Esophagus muscularis mucosa (tissue), 4 donors: Measurements from ENCODE around the gene ANKRD6.

Source experiments
- EP300 ChIP-seq: sonication (generic); formaldehyde crosslinking; IDR thresholded peaks from one replicate; pipeline ENCODE4 v1.6.1; 2017; ENCODE audit warnings: antibody characterized with exemption
- POLR2A ChIP-seq: fragments of 450-650 bp; IDR thresholded peaks from one replicate; pipeline ENCODE4 v1.6.1; 2017; ENCODE audit warnings: antibody characterized with exemption, moderate library complexity, mild to moderate bottlenecking, low read depth
- POLR2AphosphoS5 ChIP-seq, 2 donors: sonication (generic); formaldehyde crosslinking; IDR thresholded peaks; one replicate each; pipeline ENCODE4 v1.6.1; 2017; ENCODE audit warnings: antibody characterized with exemption in 2 of 2
- TF ChIP-seq, protein P1 (sequence below), 3 experiments: fragments of 200-600 bp in 2 of 3; fragments of 450-650 bp in 1 of 3; sonication (generic) in 2 of 3; IDR thresholded peaks; one replicate each; pipeline ENCODE4 v1.5.1; 2017 to 2019; ENCODE audit warnings: antibody characterized with exemption in 3 of 3, mild to moderate bottlenecking in 2 of 3, moderate library complexity in 1 of 3

DNA sequence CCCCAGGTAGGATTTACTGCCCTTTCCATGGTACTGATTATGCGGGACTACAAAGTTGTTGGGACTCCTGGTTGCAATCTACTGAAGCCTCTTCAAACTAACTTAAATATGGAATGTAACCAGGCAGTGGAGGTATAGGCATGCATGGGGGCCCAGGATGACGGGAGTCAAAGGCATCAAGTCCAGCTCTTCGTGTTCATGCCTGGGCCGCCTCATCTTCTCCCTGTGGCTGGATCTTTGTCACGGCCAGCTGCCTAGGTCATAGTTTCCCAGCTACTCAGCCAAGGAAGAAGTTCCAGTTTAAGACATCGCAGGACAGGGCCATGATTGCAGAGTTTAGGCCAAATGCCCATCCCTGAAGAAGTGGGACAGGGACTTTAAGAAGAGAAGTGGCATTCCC, 185.1 kb downstream of the ANKRD6 start:
- TF ChIP-seq, protein P1, sequence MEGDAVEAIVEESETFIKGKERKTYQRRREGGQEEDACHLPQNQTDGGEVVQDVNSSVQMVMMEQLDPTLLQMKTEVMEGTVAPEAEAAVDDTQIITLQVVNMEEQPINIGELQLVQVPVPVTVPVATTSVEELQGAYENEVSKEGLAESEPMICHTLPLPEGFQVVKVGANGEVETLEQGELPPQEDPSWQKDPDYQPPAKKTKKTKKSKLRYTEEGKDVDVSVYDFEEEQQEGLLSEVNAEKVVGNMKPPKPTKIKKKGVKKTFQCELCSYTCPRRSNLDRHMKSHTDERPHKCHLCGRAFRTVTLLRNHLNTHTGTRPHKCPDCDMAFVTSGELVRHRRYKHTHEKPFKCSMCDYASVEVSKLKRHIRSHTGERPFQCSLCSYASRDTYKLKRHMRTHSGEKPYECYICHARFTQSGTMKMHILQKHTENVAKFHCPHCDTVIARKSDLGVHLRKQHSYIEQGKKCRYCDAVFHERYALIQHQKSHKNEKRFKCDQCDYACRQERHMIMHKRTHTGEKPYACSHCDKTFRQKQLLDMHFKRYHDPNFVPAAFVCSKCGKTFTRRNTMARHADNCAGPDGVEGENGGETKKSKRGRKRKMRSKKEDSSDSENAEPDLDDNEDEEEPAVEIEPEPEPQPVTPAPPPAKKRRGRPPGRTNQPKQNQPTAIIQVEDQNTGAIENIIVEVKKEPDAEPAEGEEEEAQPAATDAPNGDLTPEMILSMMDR (IDR thresholded peaks at IDR 0.05) = no peak
- TF ChIP-seq POLR2A (no peak), EP300 (no peak), POLR2AphosphoS5 (IDR thresholded peaks at IDR 0.05) (no peak)
